Osteoblast (primary cell): ENCODE results near the gene AAK1. TPM values are rescaled to one million over a fixed set of nuclear protein-coding genes. Genes with fewer than 3 reads are reported as not detected.

Experiments
- DNase-seq: peaks from one replicate; pipeline ENCODE4 v3.0.0; 2011; ENCODE audit warnings: low spot score, mixed read lengths; ENCODE audit not compliant: insufficient read length; ENCODE audit errors: missing footprints
- H2AFZ ChIP-seq: 2 replicates; pipeline ENCODE4 v1.6.0; 2011; ENCODE audit warnings: mild to moderate bottlenecking, low read length
- H3K27ac ChIP-seq: 2 replicates; pipeline ENCODE4 v1.5.1; 2011; ENCODE audit warnings: mild to moderate bottlenecking, low read depth, low read length, moderate library complexity
- H3K27me3 ChIP-seq: 2 replicates; pipeline ENCODE4 v1.6.0; 2012; ENCODE audit warnings: mild to moderate bottlenecking, control low read depth, inconsistent platforms, low read length, moderate library complexity; ENCODE audit not compliant: insufficient read depth
- H3K36me3 ChIP-seq: 2 replicates; pipeline ENCODE4 v1.5.1; 2011; ENCODE audit warnings: mild to moderate bottlenecking, low read length, control low read depth, moderate library complexity; ENCODE audit not compliant: insufficient read depth
- H3K4me1 ChIP-seq: 2 replicates; pipeline ENCODE4 v1.5.1; 2011; ENCODE audit warnings: mild to moderate bottlenecking, low read length, control low read depth, moderate library complexity; ENCODE audit not compliant: insufficient read depth
- H3K4me2 ChIP-seq: 2 replicates; pipeline ENCODE4 v1.6.0; 2011; ENCODE audit warnings: mild to moderate bottlenecking, low read length; ENCODE audit not compliant: insufficient read depth
- H3K4me3 ChIP-seq: fragments of 200-600 bp; sonication (generic); 3 replicates; pipeline ENCODE4 v1.5.1; 2012; ENCODE audit warnings: mild to moderate bottlenecking, low read length, inconsistent platforms; ENCODE audit not compliant: insufficient read depth
- H3K79me2 ChIP-seq: 2 replicates; pipeline ENCODE4 v1.6.0; 2012; ENCODE audit warnings: mild to moderate bottlenecking, low read length, control low read depth, inconsistent platforms; ENCODE audit not compliant: insufficient read depth
- H3K9me3 ChIP-seq: 2 replicates; pipeline ENCODE4 v1.5.1; 2011; ENCODE audit warnings: low read depth, low read length, control low read depth
- H4K20me1 ChIP-seq: 2 replicates; pipeline ENCODE4 v1.6.0; 2012; ENCODE audit warnings: mild to moderate bottlenecking, low read length, control low read depth; ENCODE audit not compliant: insufficient read depth
- total RNA-seq: library from RNA; depleted of rRNA; stranded (reverse); fragments of >200 nt; gene quantifications from 2 replicates; pipeline ENCODE4 v1.2.3, GENCODE V29; 2012
- TF ChIP-seq, protein P1 (sequence below): IDR thresholded peaks from 2 replicates; pipeline ENCODE4 v1.5.1; 2011; ENCODE audit warnings: mild to moderate bottlenecking, low read depth, low read length, moderate library complexity; ENCODE audit errors: extremely low read depth

AAK1 gene
- total RNA-seq, 1 donor: 61.9 TPM

DNA sequence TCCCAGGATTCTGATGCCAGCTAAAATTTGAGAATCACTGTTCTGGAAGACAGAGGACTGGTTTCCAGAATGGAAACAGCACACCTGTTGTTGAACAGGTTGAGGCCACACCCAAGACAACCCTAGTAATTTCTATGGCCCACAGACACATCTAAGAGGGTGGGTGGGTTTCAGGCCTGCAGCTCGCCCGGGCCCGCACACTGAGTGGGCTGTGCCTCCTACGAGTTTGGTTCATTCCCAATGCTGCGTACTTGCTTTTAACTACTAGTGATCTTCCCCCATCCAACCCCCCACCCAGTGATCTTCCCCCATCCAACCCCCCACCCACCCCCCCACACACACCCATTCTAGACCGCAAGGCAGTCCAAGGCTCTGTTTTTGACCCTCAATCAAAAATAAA lies 205.0 kb downstream of the AAK1 start:
- Histone ChIP-seq H2AFZ (no peak overlapping the region), H3K4me3 (no peak overlapping the region), H3K27ac (peak overlapping the region; percentile 99), H4K20me1 (no peaks in the 10 kb centered on the region), H3K4me2 (no peak overlapping the region), H3K79me2 (peaks cover 37% of the 10 kb centered on the region), H3K9me3 (no peaks in the 10 kb centered on the region), H3K4me1 (peaks cover 16% of the 10 kb centered on the region), H3K36me3 (no peaks in the 10 kb centered on the region), H3K27me3 (no peaks in the 10 kb centered on the region)
- TF ChIP-seq, protein P1, sequence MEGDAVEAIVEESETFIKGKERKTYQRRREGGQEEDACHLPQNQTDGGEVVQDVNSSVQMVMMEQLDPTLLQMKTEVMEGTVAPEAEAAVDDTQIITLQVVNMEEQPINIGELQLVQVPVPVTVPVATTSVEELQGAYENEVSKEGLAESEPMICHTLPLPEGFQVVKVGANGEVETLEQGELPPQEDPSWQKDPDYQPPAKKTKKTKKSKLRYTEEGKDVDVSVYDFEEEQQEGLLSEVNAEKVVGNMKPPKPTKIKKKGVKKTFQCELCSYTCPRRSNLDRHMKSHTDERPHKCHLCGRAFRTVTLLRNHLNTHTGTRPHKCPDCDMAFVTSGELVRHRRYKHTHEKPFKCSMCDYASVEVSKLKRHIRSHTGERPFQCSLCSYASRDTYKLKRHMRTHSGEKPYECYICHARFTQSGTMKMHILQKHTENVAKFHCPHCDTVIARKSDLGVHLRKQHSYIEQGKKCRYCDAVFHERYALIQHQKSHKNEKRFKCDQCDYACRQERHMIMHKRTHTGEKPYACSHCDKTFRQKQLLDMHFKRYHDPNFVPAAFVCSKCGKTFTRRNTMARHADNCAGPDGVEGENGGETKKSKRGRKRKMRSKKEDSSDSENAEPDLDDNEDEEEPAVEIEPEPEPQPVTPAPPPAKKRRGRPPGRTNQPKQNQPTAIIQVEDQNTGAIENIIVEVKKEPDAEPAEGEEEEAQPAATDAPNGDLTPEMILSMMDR: no peak
- DNase-seq: no peak

DNA sequence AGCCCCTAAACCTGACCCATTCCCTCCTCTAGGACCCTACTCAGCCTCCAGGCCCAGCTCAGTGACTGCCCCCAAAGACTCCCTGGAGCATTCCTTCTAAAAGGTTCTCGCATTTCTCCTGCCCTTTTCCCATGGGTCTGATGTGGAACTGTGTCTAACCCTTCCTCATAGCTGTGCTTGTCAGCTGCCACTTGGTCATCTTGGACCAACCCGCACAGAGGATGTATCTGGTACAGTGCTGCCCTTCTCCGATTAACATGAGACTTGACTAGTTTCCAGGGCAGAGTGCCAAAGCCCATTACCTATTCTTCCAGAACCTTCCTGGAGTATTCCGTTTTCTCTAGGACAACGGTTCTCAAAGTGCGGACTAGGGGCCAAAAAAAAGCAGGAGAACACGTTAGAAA lies 205.8 kb downstream of the AAK1 start:
- H3K79me2 ChIP-seq: peaks cover 41% of the 10 kb centered on the region
- DNase-seq: peak; percentile 82
- peaks cover 16% of the 10 kb centered on the region for H3K4me1 ChIP-seq
- peak overlapping the region; percentile 99 for H3K4me2 ChIP-seq
- H2AFZ ChIP-seq: peak overlapping the region; percentile 100
- TF ChIP-seq, protein P1: no peak
- no peaks in the 10 kb centered on the region for H3K27me3 ChIP-seq
- H3K27ac ChIP-seq: peak overlapping the region; percentile 99
- H3K36me3 ChIP-seq: no peaks in the 10 kb centered on the region
- H4K20me1 ChIP-seq: no peaks in the 10 kb centered on the region
- peak overlapping the region; percentile 84 for H3K4me3 ChIP-seq
- no peaks in the 10 kb centered on the region for H3K9me3 ChIP-seq

DNA sequence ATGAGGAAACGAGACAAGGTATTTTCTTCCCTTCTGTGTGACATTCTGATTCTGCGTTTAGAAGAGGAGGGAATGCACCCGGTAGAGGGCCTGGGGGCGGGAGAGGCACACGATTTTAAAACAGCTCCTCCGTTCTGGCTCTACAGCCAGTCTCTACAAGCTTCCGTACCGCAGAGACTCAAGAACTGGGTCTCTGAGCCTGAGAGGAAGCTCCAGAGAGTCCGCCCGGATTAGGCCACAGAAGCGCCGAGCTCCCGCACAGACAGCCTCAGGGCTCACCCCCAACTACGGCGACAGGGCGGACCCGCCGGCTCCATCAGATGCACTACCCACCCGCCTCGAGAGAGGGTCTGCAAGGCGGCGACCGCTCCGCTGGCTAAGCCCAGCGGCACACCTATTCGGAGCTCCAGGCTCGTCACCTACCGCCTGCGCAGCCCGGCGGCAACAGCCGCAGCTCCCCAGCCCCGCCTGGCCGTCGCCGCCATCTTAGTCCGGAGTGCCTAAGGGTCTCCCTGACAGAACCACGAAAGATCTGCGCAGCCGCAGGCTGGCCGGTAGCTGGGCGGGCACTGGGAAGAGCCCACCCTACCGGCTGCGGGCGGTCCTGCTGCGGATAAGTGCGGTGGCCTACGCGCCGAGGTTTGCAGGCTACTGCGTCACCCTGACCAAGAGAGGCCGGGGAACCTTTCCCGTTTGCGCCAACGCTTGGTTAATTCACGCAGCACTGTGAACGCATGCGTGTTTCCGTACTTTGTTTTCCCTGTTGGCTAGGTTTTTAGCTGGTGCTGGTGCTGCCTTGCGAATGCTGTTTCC lies 206.4 kb downstream of the AAK1 start, which contains the start of gene NFU1:
NFU1 (minus strand) TSS at position 498 of the 813 bp plus-strand sequence; CDS start at position 485, 13 bp downstream.
- Histone ChIP-seq H3K36me3 (no peaks in the 10 kb centered on the region), H3K9me3 (no peaks in the 10 kb centered on the region), H2AFZ (peak within 1 kb of the TSS; percentile 100), H3K4me1 (peaks cover 16% of the 10 kb centered on the region), H3K4me3 (peak within 1 kb of the TSS; percentile 84), H3K27ac (peak within 1 kb of the TSS; percentile 99), H3K4me2 (peak within 1 kb of the TSS; percentile 99), H3K27me3 (no peaks in the 10 kb centered on the region), H4K20me1 (no peaks in the 10 kb centered on the region), H3K79me2 (peaks cover 41% of the 10 kb centered on the region)
- TF ChIP-seq, protein P1: peak; percentile 37
- DNase-seq: peak; percentile 98

DNA sequence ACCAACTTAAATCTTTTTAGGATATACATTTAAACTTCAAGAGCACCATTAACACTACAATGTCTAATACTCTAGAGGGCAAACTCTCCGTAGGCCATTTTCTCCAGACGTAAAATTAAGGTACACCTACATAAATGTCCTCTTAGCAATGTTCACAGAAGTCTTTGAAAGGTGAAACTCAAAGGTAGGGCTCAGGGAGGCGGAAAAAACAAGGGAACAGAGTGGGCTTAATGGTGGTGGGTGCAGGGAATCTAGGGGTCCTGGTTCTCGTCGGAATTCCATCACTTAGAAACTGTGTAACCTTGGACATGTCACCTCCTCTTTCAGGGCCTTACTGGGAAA lies 207.0 kb downstream of the AAK1 start:
- Histone ChIP-seq H3K4me1 (peaks cover 16% of the 10 kb centered on the region), H3K4me2 (peak overlapping the region; percentile 99), H3K27ac (peak overlapping the region; percentile 99), H2AFZ (peak overlapping the region; percentile 94), H3K79me2 (peaks cover 41% of the 10 kb centered on the region), H3K9me3 (no peaks in the 10 kb centered on the region), H4K20me1 (no peaks in the 10 kb centered on the region), H3K4me3 (peak overlapping the region; percentile 84), H3K27me3 (no peaks in the 10 kb centered on the region), H3K36me3 (no peaks in the 10 kb centered on the region)
- DNase-seq: peak; percentile 17
- TF ChIP-seq, protein P1: no peak
